Loucy (cell line): ENCODE measurements around the gene ABTB2.

Source experiments
- H2AFZ ChIP-seq: fragments of 200-600 bp; sonication (generic); 2 replicates; pipeline ENCODE4 v1.6.0; 2016; ENCODE audit warnings: antibody characterized with exemption, mild to moderate bottlenecking, low read length, moderate library complexity
- H3F3A ChIP-seq: fragments of 200-600 bp; 2 replicates; pipeline ENCODE4 v1.6.0; 2016; ENCODE audit warnings: antibody characterized with exemption, low read depth, mild to moderate bottlenecking
- H3K27me3 ChIP-seq: fragments of 200-600 bp; sonication (generic); 2 replicates; pipeline ENCODE4 v1.6.1; 2014; ENCODE audit warnings: low read length, mild to moderate bottlenecking; ENCODE audit not compliant: insufficient read depth, poor library complexity, severe bottlenecking
- H3K36me3 ChIP-seq: fragments of 200-600 bp; sonication (generic); 2 replicates; pipeline ENCODE4 v1.6.1; 2016; ENCODE audit warnings: low read length; ENCODE audit not compliant: insufficient read depth
- H3K4me1 ChIP-seq: fragments of 200-600 bp; sonication (generic); 2 replicates; pipeline ENCODE4 v1.5.1; 2014; ENCODE audit warnings: low read length, mild to moderate bottlenecking; ENCODE audit not compliant: insufficient read depth, poor library complexity, severe bottlenecking
- H3K4me2 ChIP-seq: fragments of 200-600 bp; sonication (generic); 2 replicates; pipeline ENCODE4 v1.6.0; 2014; ENCODE audit warnings: antibody characterized with exemption, low read length, low read depth, mild to moderate bottlenecking; ENCODE audit not compliant: poor library complexity, severe bottlenecking
- H3K4me3 ChIP-seq: fragments of 200-600 bp; sonication (generic); 2 replicates; pipeline ENCODE4 v1.5.1; 2014; ENCODE audit warnings: low read length, mild to moderate bottlenecking, mixed read lengths; ENCODE audit not compliant: poor library complexity, severe bottlenecking
- H3K79me2 ChIP-seq: fragments of 200-600 bp; sonication (generic); 2 replicates; pipeline ENCODE4 v1.6.1; 2014; ENCODE audit warnings: low read length; ENCODE audit not compliant: insufficient read depth
- H3K9ac ChIP-seq: fragments of 200-600 bp; sonication (generic); 2 replicates; pipeline ENCODE4 v1.6.0; 2014; ENCODE audit warnings: mild to moderate bottlenecking, low read depth, low read length, moderate library complexity; ENCODE audit not compliant: poor library complexity, severe bottlenecking
- H3K9me2 ChIP-seq: fragments of 200-600 bp; sonication (generic); replicated peaks from 2 replicates; pipeline ENCODE4 v1.6.1; 2016; ENCODE audit warnings: low read depth, low read length, mixed read lengths
- H3K9me3 ChIP-seq: fragments of 200-600 bp; sonication (generic); 2 replicates; pipeline ENCODE4 v1.6.1; 2014; ENCODE audit warnings: mild to moderate bottlenecking, antibody characterized with exemption, low read length, low read depth; ENCODE audit not compliant: insufficient read depth
- H4K20me1 ChIP-seq: fragments of 200-600 bp; sonication (generic); 2 replicates; pipeline ENCODE4 v1.6.0; 2014; ENCODE audit warnings: antibody characterized with exemption, low read length, mild to moderate bottlenecking; ENCODE audit not compliant: insufficient read depth, poor library complexity, severe bottlenecking
- EZH2phosphoT487 ChIP-seq: fragments of 200-600 bp; IDR thresholded peaks from 2 replicates; pipeline ENCODE4 v1.6.1; 2018; ENCODE audit warnings: antibody characterized with exemption, mild to moderate bottlenecking, moderate library complexity, borderline replicate concordance
- TF ChIP-seq, protein P1 (sequence below): fragments of 200-600 bp; sonication (generic); conservative IDR thresholded peaks from 2 replicates; pipeline ENCODE4 v1.5.1; 2014; ENCODE audit warnings: mild to moderate bottlenecking, antibody characterized with exemption, low read length

ABTB2 gene

DNA sequence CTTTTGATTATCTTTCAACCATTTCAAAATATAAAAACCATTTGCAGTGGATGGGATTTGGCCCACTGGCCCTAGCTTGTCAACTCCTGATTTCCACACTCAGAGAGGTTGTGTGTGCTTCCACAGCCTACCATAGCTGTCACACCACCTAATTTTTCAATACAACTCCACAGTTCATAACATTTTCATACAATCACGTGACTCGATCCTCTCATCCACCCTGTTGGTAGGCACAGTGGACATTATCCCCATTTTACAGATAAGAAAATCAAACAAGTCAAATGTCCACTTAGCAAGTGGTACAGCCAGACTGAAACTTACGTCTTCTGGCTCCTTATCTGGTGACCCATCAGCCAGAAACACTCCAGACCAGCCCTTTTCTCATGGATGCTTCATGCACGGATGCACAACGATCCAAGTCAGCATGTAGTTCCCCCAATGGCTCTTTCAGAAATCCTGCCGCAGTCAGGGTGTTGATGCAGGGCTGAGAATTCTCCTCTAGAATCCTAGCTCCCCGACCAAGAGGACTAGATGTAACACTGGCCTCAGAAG, 88.0 kb downstream of the ABTB2 start:
- Histone ChIP-seq H3K4me2 (peak overlapping the region; percentile 37), H3K4me1 (peaks cover 52% of the 10 kb centered on the region), H3K79me2 (no peaks in the 10 kb centered on the region), H2AFZ (no peak overlapping the region), H3K27me3 (no peaks in the 10 kb centered on the region), H3F3A (peaks cover 5% of the 10 kb centered on the region; the same call in 1 of the 2 replicates), H3K9ac (peak overlapping the region; percentile 39), H3K9me2 (no peaks in the 10 kb centered on the region), H4K20me1 (no peaks in the 10 kb centered on the region), H3K9me3 (no peaks in the 10 kb centered on the region), H3K4me3 (no peak overlapping the region), H3K36me3 (no peaks in the 10 kb centered on the region)
- TF ChIP-seq, protein P1, sequence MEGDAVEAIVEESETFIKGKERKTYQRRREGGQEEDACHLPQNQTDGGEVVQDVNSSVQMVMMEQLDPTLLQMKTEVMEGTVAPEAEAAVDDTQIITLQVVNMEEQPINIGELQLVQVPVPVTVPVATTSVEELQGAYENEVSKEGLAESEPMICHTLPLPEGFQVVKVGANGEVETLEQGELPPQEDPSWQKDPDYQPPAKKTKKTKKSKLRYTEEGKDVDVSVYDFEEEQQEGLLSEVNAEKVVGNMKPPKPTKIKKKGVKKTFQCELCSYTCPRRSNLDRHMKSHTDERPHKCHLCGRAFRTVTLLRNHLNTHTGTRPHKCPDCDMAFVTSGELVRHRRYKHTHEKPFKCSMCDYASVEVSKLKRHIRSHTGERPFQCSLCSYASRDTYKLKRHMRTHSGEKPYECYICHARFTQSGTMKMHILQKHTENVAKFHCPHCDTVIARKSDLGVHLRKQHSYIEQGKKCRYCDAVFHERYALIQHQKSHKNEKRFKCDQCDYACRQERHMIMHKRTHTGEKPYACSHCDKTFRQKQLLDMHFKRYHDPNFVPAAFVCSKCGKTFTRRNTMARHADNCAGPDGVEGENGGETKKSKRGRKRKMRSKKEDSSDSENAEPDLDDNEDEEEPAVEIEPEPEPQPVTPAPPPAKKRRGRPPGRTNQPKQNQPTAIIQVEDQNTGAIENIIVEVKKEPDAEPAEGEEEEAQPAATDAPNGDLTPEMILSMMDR = no peak
- no peak for TF ChIP-seq EZH2phosphoT487

DNA sequence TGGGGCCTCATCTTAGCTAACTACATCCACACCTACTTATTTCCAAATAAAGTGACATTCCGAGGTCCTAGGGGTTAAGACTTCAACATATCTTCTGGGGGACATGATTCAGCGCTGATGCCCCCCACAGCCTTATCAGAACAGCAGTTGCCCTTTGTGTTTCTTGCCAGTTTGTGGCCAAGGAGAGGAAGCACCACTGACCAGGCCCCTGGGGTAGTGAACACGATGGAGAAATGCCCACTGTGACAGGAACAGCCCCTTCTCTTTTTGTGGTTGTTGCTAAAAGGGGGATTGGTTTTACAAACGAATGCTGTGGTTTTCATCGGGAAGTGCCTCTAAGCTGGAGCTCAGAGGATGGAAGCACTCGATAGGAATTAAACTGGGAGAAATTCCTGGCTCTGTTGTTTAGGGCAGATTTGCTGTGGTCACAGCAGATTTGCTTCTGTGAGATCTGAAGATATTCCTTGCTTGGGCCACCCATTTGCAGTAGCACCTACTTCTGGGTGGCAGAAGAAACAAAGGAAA, 88.8 kb downstream of the ABTB2 start:
- H3K4me1 ChIP-seq = peaks cover 54% of the 10 kb centered on the region
- no peaks in the 10 kb centered on the region for H3K79me2 ChIP-seq
- peaks cover 5% of the 10 kb centered on the region; the same call in 1 of the 2 replicates for H3F3A ChIP-seq
- H3K27me3 ChIP-seq = no peaks in the 10 kb centered on the region
- H3K9me3 ChIP-seq = no peaks in the 10 kb centered on the region
- H4K20me1 ChIP-seq = no peaks in the 10 kb centered on the region
- H3K36me3 ChIP-seq = no peaks in the 10 kb centered on the region
- H2AFZ ChIP-seq = peak overlapping the region; percentile 47
- TF ChIP-seq, protein P1 = no peak
- TF ChIP-seq EZH2phosphoT487 = no peak
- H3K9me2 ChIP-seq = no peaks in the 10 kb centered on the region
- peak overlapping the region; percentile 10 for H3K4me3 ChIP-seq
- H3K9ac ChIP-seq = peak overlapping the region; percentile 39
- peak overlapping the region; percentile 37 for H3K4me2 ChIP-seq

DNA sequence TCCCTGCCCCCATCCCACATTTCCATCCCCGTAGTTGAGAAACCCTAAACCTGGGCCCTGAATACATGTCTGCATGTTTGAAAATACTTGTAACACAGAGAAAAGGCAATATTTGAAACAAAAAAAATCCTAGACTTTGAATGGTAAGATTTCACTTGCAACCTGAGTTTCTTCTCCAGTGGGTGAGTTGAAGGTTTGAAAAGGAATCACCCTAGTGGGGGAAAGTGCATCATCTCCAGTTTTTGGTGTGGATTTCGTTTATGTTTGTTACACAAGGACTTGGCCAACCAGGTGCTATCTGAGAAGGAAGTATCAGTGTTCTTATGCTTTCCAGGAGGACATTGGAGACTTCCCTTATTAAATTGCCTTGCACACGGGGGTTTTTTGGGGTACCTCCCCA, 90.4 kb downstream of the ABTB2 start:
- Histone ChIP-seq H3K9ac (peak overlapping the region; percentile 53), H3K79me2 (no peaks in the 10 kb centered on the region), H3F3A (peaks cover 5% of the 10 kb centered on the region; the same call in 1 of the 2 replicates), H3K9me2 (no peaks in the 10 kb centered on the region), H3K27me3 (no peaks in the 10 kb centered on the region), H3K36me3 (no peaks in the 10 kb centered on the region), H3K4me3 (no peak overlapping the region), H4K20me1 (no peaks in the 10 kb centered on the region), H3K4me1 (peaks cover 69% of the 10 kb centered on the region), H3K9me3 (no peaks in the 10 kb centered on the region), H3K4me2 (peak overlapping the region; percentile 56), H2AFZ (no peak overlapping the region)
- no peak for TF ChIP-seq EZH2phosphoT487
- TF ChIP-seq, protein P1 = no peak
